Common myeloid progenitor, CD34-positive (primary cell): ENCODE measurements around the gene BRD1.

ENCODE experiments used
- CTCF ChIA-PET: fragments of 350-600 bp; sonication (Branson Sonifier 250); formaldehyde crosslinking; loops from one replicate; lab custom pipeline; 2021; ENCODE audit warnings: antibody characterized with exemption; lab: Charles Lee
- POLR2A ChIA-PET: fragments of 350-600 bp; sonication (Branson Sonifier 250); formaldehyde crosslinking; loops from one replicate; lab custom pipeline; 2021; ENCODE audit warnings: antibody characterized with exemption; lab: Charles Lee
- DNase-seq, 3 donors: peaks; one replicate each; pipeline versions ENCODE4 v3.0.0 to v3.0.0-alpha.2; 2013
- H3K27ac ChIP-seq, 2 experiments: 1 replicate in 1 of 2; 2 replicates in 1 of 2; pipeline ENCODE4 v1.7.0; 2013; ENCODE audit warnings: inconsistent platforms in 2 of 2, low read length in 2 of 2, mild to moderate bottlenecking in 2 of 2, low read depth in 1 of 2, moderate library complexity in 1 of 2; ENCODE audit not compliant: severe bottlenecking in 2 of 2, insufficient read depth in 1 of 2, poor library complexity in 1 of 2
- H3K27me3 ChIP-seq, 5 experiments: replicated peaks in 2 of 5; 1 replicate in 3 of 5; 2 replicates in 2 of 5; pipeline versions ENCODE4 v1.6.1 to v1.7.0; 2013; ENCODE audit warnings: low read length in 4 of 5, mild to moderate bottlenecking in 2 of 5, moderate library complexity in 2 of 5, inconsistent platforms in 1 of 5; ENCODE audit not compliant: insufficient read depth in 5 of 5, control insufficient read depth in 4 of 5
- H3K36me3 ChIP-seq, 4 experiments: 1 replicate in 2 of 4; 2 replicates in 2 of 4; pipeline versions ENCODE4 v1.6.1 to v1.7.0; 2013; ENCODE audit warnings: low read length in 3 of 4, control low read depth in 1 of 4, mild to moderate bottlenecking in 1 of 4; ENCODE audit not compliant: control insufficient read depth in 4 of 4, insufficient read depth in 4 of 4
- H3K4me1 ChIP-seq, 4 experiments: 1 replicate in 3 of 4; 2 replicates in 1 of 4; pipeline versions ENCODE4 v1.6.1 to v1.7.1; 2013; ENCODE audit warnings: low read length in 3 of 4, mild to moderate bottlenecking in 3 of 4, control low read depth in 1 of 4, inconsistent platforms in 1 of 4, moderate library complexity in 1 of 4; ENCODE audit not compliant: control insufficient read depth in 4 of 4, insufficient read depth in 4 of 4; ENCODE audit errors: control extremely low read depth in 1 of 4
- H3K4me3 ChIP-seq, 7 experiments: 1 replicate in 4 of 7; 2 replicates in 3 of 7; pipeline versions ENCODE4 v1.5.1 to v1.7.0; 2013; ENCODE audit warnings: mild to moderate bottlenecking in 7 of 7, low read length in 6 of 7, moderate library complexity in 6 of 7, inconsistent platforms in 2 of 7, low read depth in 2 of 7, control low read depth in 1 of 7; ENCODE audit not compliant: insufficient read depth in 4 of 7, control insufficient read depth in 1 of 7; ENCODE audit errors: extremely low read depth in 1 of 7
- H3K9me3 ChIP-seq, 5 experiments: 1 replicate in 4 of 5; 2 replicates in 1 of 5; pipeline versions ENCODE4 v1.6.1 to v1.7.1; 2013; ENCODE audit warnings: low read length in 4 of 5, mild to moderate bottlenecking in 2 of 5, inconsistent platforms in 1 of 5, low read depth in 1 of 5, moderate library complexity in 1 of 5; ENCODE audit not compliant: control insufficient read depth in 4 of 5, insufficient read depth in 2 of 5; ENCODE audit errors: control extremely low read depth in 1 of 5
- WGBS: methylation state at CpG from one replicate; pipeline ENCODE4 v1.1.5; 2013; ENCODE audit not compliant: insufficient coverage; 5-methylcytosine and 5-hydroxymethylcytosine counted together

BRD1 gene

GRCh38 chr22:49867303-49868265, 39.9 kb upstream of the BRD1 start:
- H3K4me1 ChIP-seq: peaks cover 0 to 6% (median 2%) of the 10 kb centered on the region in 4 experiments
- WGBS: 95% methylated on average over 14 of the region's 18 CpGs
- H3K27ac ChIP-seq: no peak overlapping the region
- H3K4me3 ChIP-seq: peak overlapping the region in 1 of 7 experiments; percentile 0
- peak in 1 of 3 donors; percentile 27 for DNase-seq
- ChIA-PET CTCF (interaction anchor here (2.8 kb wide), 1 partner anchor 15 kb away, joined by 5 read pairs; no protein-coding TSS in a partner anchor), POLR2A (no interaction called here)
- peaks cover 5 to 27% (median 15%) of the 10 kb centered on the region in 4 experiments for H3K36me3 ChIP-seq
- no peaks in the 10 kb centered on the region for H3K27me3 ChIP-seq
- H3K9me3 ChIP-seq: peaks cover 5 to 42% (median 24%) of the 10 kb centered on the region in 5 experiments

DNA sequence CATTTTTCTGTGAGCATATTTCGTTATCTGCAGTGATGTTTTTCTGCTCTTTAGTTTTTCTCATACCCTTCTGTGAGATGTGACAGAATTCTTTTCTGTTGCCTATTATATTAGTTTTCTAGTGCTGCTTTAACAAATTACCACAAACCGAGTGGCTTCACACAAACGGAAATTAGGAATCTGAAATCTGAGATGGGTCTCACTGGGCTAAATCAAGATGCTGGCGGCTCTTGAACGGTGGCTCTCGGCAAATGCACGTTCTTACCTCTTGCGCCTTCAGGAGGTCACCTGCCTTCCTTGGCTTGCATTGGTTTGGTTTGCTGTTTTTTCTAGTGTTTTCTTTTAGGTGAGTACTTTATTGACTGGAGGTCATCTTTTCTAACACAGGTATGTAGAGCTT, 39.0 kb upstream of the BRD1 start:
- Histone ChIP-seq H3K36me3 (peaks cover 3 to 27% (median 14%) of the 10 kb centered on the region in 4 experiments), H3K9me3 (peaks cover 3 to 42% (median 24%) of the 10 kb centered on the region in 5 experiments), H3K27ac (no peak overlapping the region), H3K4me1 (peaks cover 0 to 15% (median 10%) of the 10 kb centered on the region in 4 experiments), H3K27me3 (no peaks in the 10 kb centered on the region), H3K4me3 (no peak overlapping the region)
- ChIA-PET CTCF (no interaction called here), POLR2A (no interaction called here)
- DNase-seq: no peak
- WGBS: 98% methylated on average over 4 of the region's 8 CpGs

DNA sequence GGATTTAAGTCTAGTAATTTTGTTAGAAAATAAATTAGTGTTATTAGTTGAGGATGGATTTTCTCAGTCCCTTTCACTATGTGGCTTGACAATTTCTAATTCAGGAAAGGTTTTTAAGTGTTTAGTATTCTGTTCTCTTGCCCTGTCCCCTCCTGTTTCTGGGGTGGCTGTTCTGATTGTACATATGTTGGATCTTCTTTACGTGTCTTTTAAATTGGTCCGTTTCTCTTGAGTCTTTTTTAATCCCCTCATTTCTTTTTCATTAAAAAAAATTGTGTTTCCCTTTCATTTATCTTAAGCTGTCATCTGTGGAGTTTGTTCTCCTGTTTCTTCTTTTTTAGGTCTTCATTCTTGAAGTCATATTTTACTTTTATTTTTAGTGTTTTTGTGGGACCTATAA, 38.5 kb upstream of the BRD1 start:
- H3K27ac ChIP-seq: no peak overlapping the region
- POLR2A ChIA-PET: no interaction called here
- peak in 1 of 3 donors; percentile 29 for DNase-seq
- H3K4me1 ChIP-seq: peaks cover 0 to 20% (median 15%) of the 10 kb centered on the region in 4 experiments
- no CpG with 5 or more reads among the region's 2 CpGs for WGBS
- no peak overlapping the region for H3K4me3 ChIP-seq
- no peaks in the 10 kb centered on the region for H3K27me3 ChIP-seq
- H3K9me3 ChIP-seq: peaks cover 3 to 42% (median 24%) of the 10 kb centered on the region in 5 experiments
- CTCF ChIA-PET: no interaction called here
- H3K36me3 ChIP-seq: peaks cover 3 to 27% (median 14%) of the 10 kb centered on the region in 4 experiments

- DNase-seq: no peak
- Histone ChIP-seq H3K27me3 (no peaks in the 10 kb centered on the region), H3K4me3 (no peak overlapping the region), H3K9me3 (peaks cover 3 to 41% (median 21%) of the 10 kb centered on the region in 5 experiments), H3K27ac (no peak overlapping the region), H3K36me3 (peaks cover 3 to 27% (median 14%) of the 10 kb centered on the region in 4 experiments), H3K4me1 (peaks cover 0 to 24% (median 16%) of the 10 kb centered on the region in 4 experiments)
- 97% methylated on average over 13 of the region's 17 CpGs for WGBS
- ChIA-PET POLR2A (no interaction called here), CTCF (no interaction called here)
Measured at GRCh38 chr22:49865156-49865555, 37.5 kb upstream of the BRD1 start.

DNA sequence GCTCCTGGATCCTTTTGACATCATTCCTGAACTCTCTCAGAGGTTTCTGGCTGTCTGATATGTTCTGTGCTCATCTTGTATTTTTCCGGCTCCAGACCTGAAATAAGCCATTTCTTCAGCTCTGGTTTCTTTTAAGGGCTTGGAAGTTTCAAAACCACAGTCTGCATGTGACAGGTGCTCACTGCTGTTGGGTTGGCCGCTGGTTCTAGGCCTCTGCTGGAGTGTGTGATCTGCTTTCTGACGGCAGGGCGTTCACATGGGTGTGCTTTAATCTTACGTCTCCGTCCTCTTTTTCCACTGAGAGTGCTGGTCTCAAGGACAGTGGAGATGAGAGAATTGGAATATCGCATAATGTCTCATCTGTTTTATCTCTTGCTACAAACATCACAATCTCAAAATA, 36.3 kb upstream of the BRD1 start:
- Histone ChIP-seq H3K4me3 (no peak overlapping the region), H3K36me3 (peaks cover 3 to 24% (median 13%) of the 10 kb centered on the region in 4 experiments), H3K9me3 (peaks cover 0 to 29% (median 14%) of the 10 kb centered on the region in 5 experiments), H3K4me1 (peaks cover 0 to 29% (median 16%) of the 10 kb centered on the region in 4 experiments), H3K27me3 (no peaks in the 10 kb centered on the region), H3K27ac (no peak overlapping the region)
- DNase-seq: no peak
- POLR2A ChIA-PET: interaction anchor here (1.0 kb wide), 1 partner anchor 25 kb away, joined by 3 read pairs; no protein-coding TSS in a partner anchor
- WGBS: 59% methylated on average over 2 of the region's 7 CpGs
- CTCF ChIA-PET: no interaction called here

- POLR2A ChIA-PET: interaction anchor here (0.5 to 0.7 kb wide), 2 partner anchors 8 to 31 kb away, joined by 3 to 5 read pairs; no protein-coding TSS in a partner anchor
- CTCF ChIA-PET: interaction anchor here (1.3 kb wide), 1 partner anchor 40 kb away, joined by 5 read pairs; no protein-coding TSS in a partner anchor
- DNase-seq: peak in 1 of 3 donors; percentile 46
- peaks cover 0 to 23% (median 11%) of the 10 kb centered on the region in 4 experiments for H3K36me3 ChIP-seq
- 30% methylated on average over 3 of the region's 5 CpGs for WGBS
- peak overlapping the region in 1 of 2 experiments; percentile 49 for H3K27ac ChIP-seq
- peaks cover 0 to 34% (median 16%) of the 10 kb centered on the region in 4 experiments for H3K4me1 ChIP-seq
- H3K27me3 ChIP-seq: no peaks in the 10 kb centered on the region
- peak overlapping the region in 1 of 7 experiments; percentile 15 for H3K4me3 ChIP-seq
- peaks cover 0 to 20% (median 14%) of the 10 kb centered on the region in 5 experiments for H3K9me3 ChIP-seq
Measured at GRCh38 chr22:49862496-49862776, 34.8 kb upstream of the BRD1 start.
